Measurements from ENCODE around the gene BCAS3. TPM values are rescaled to one million over a fixed set of nuclear protein-coding genes. Genes with fewer than 3 reads are reported as not detected.
"Not testable (repeated sequence)": the region's sequence is repeated elsewhere in the genome, so short reads cannot be mapped to it uniquely, and the experiment has no call there.

The BCAS3 gene
- total RNA-seq, 1 experiment from 2014 or later = 14.4 TPM

DNA sequence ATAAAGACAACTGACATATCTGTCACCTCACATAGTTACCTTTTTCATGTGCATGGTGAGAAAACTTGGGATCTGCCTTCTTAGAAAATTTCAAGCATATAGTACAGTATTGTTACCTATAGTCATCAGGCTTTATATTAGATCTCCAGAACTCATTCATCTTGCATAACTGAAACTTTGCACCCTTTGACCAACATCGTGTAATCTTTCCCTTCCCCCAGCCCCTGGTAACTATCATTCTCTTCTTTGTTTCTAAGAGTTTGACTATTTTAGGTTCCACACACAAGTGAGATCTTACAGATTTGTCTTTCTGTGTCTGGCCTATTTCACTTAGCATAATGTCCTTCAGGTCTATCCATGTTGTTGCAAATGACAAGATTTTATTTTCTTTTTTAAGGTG is 751.6 kb downstream of the BCAS3 start:
- BruUV-seq (replicated peaks) = no TSS peak
- H3K4me1 ChIP-seq (ENCODE audit: insufficient read depth, low read length, poor library complexity, severe bottlenecking) = no peaks in the 10 kb centered on the region
- H3K27ac ChIP-seq (ENCODE audit: low read depth, low read length, poor library complexity, severe bottlenecking) = no peak overlapping the region
- intact Hi-C loops (cut with micrococcal nuclease; ENCODE audit: unreplicated experiment) = no loop called here
- no peak overlapping the region for H3K4me3 ChIP-seq (ENCODE audit: low read depth, low read length, poor library complexity, severe bottlenecking)
- H3K36me3 ChIP-seq (ENCODE audit: insufficient read depth, low read length, poor library complexity, severe bottlenecking) = no peaks in the 10 kb centered on the region
- TF ChIP-seq EZH2 (IDR thresholded peaks at IDR 0.05; ENCODE audit: borderline replicate concordance, low read depth, low read length, poor library complexity, severe bottlenecking) = no peak
- TF ChIP-seq, protein P1, sequence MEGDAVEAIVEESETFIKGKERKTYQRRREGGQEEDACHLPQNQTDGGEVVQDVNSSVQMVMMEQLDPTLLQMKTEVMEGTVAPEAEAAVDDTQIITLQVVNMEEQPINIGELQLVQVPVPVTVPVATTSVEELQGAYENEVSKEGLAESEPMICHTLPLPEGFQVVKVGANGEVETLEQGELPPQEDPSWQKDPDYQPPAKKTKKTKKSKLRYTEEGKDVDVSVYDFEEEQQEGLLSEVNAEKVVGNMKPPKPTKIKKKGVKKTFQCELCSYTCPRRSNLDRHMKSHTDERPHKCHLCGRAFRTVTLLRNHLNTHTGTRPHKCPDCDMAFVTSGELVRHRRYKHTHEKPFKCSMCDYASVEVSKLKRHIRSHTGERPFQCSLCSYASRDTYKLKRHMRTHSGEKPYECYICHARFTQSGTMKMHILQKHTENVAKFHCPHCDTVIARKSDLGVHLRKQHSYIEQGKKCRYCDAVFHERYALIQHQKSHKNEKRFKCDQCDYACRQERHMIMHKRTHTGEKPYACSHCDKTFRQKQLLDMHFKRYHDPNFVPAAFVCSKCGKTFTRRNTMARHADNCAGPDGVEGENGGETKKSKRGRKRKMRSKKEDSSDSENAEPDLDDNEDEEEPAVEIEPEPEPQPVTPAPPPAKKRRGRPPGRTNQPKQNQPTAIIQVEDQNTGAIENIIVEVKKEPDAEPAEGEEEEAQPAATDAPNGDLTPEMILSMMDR (conservative IDR thresholded peaks at IDR 0.05; ENCODE audit: low read depth, low read length) = no peak
- no peaks in the 10 kb centered on the region for H3K9me3 ChIP-seq (ENCODE audit: low read depth, low read length, poor library complexity, severe bottlenecking)
- DNase-seq (ENCODE audit: low spot score) = no peak
- POLR2A ChIA-PET (ENCODE audit: low non-redundant PET) = no interaction called here
- no peaks in the 10 kb centered on the region for H3K27me3 ChIP-seq (replicated peaks; ENCODE audit: insufficient read depth, low read depth, low read length, poor library complexity)
- CTCF ChIA-PET = no interaction called here

DNA sequence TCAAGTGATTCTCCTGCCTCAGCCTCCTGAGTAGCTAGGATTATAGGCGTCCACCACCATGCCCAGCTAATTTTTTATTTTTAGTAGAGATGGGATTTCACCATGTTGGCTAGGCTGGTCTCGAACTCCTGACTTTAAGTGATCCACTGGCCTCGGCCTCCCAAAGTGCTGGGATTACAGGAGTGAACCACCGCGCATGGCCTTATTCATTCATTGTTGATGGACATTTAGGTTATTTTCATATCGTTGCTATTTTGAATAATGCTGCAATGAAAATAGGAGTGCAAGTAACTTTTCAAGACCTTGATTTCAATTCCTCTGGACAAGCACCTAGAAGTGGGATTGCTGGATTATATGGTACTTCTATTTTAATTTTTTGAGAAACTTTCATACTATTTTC is 752.2 kb downstream of the BCAS3 start:
- H3K9me3 ChIP-seq (ENCODE audit: low read depth, low read length, poor library complexity, severe bottlenecking); H3K36me3 ChIP-seq (ENCODE audit: insufficient read depth, low read length, poor library complexity, severe bottlenecking); BruUV-seq (replicated peaks); H3K27ac ChIP-seq (ENCODE audit: low read depth, low read length, poor library complexity, severe bottlenecking); CTCF ChIA-PET; DNase-seq (ENCODE audit: low spot score); H3K4me1 ChIP-seq (ENCODE audit: insufficient read depth, low read length, poor library complexity, severe bottlenecking); H3K27me3 ChIP-seq (replicated peaks; ENCODE audit: insufficient read depth, low read depth, low read length, poor library complexity); POLR2A ChIA-PET (ENCODE audit: low non-redundant PET); intact Hi-C loops (cut with micrococcal nuclease; ENCODE audit: unreplicated experiment); H3K4me3 ChIP-seq (ENCODE audit: low read depth, low read length, poor library complexity, severe bottlenecking): not testable (repeated sequence)

DNA sequence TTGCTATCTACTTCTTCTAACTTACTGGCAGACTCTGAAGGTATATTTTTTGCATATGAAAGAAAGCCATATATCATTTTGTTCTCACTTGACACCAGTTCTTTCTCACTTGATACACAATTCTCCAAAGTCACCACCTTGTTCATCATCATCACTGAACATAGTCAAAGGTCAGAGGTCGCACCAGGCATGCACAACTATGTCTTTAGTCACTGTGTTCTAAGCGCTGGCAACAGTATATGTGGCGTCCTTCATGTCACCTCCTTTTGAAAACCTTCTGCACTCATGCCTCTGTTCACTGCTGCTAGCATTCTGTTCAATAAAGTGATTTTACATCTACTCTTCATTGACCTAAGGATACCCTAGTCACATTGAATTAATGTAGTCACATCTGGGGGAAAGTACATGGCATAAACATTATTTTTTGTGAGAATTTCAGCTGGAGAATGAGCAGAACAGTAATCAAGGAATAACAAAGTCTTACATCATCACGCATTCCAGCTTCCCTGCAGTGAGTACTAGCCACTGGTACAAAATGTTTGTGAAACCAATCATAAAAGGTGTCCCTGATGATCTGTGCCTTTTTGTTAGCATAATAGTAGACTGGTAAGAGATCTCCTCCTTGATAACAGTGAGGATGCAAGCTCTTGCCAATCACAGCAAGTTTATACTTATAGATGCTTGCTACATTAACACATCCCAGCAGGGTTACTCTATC is 754.1 kb downstream of the BCAS3 start:
- no peak for DNase-seq (ENCODE audit: low spot score)
- no peaks in the 10 kb centered on the region for H3K27me3 ChIP-seq (replicated peaks; ENCODE audit: insufficient read depth, low read depth, low read length, poor library complexity)
- intact Hi-C loops (cut with micrococcal nuclease; ENCODE audit: unreplicated experiment) = no loop called here
- ChIA-PET POLR2A (ENCODE audit: low non-redundant PET) (no interaction called here), CTCF (interaction anchor here (0.7 kb wide), 1 partner anchor 118 kb away, joined by 6 read pairs; no protein-coding TSS in a partner anchor)
- BruUV-seq (replicated peaks) = no TSS peak
- H3K4me3 ChIP-seq (ENCODE audit: low read depth, low read length, poor library complexity, severe bottlenecking) = no peak overlapping the region
- H3K27ac ChIP-seq (ENCODE audit: low read depth, low read length, poor library complexity, severe bottlenecking) = no peak overlapping the region
- H3K36me3 ChIP-seq (ENCODE audit: insufficient read depth, low read length, poor library complexity, severe bottlenecking) = no peaks in the 10 kb centered on the region
- no peaks in the 10 kb centered on the region for H3K4me1 ChIP-seq (ENCODE audit: insufficient read depth, low read length, poor library complexity, severe bottlenecking)
- TF ChIP-seq, protein P1 (conservative IDR thresholded peaks at IDR 0.05; ENCODE audit: low read depth, low read length) = no peak
- no peak for TF ChIP-seq EZH2 (IDR thresholded peaks at IDR 0.05; ENCODE audit: borderline replicate concordance, low read depth, low read length, poor library complexity, severe bottlenecking)
- H3K9me3 ChIP-seq (ENCODE audit: low read depth, low read length, poor library complexity, severe bottlenecking) = peaks cover 4% of the 10 kb centered on the region

DNA sequence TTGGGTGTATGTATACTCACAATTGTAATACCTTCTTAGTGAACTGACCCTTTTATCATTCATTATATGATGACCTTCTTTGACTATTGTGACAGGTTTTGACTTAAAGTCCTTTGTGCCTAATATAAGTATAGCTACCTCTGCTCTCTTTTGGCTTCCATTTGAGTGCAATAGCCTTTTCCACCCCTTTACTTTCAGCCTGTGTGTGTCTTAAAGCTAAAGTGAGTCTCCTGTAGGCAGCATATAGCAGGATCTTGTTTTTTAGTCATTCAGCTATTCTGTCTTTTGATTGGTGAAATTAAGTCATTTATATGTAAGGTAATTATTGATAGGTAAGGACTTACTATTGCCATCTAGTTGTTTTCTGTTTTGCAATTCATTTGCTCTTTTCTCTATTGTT is 758.6 kb downstream of the BCAS3 start:
- intact Hi-C loops (cut with micrococcal nuclease; ENCODE audit: unreplicated experiment) = no loop called here

More for the DNA sequence above, 758.6 kb downstream of the BCAS3 start:
- no TSS peak for BruUV-seq (replicated peaks)
- DNase-seq (ENCODE audit: low spot score) = no peak
- Histone ChIP-seq H3K27ac (ENCODE audit: low read depth, low read length, poor library complexity, severe bottlenecking) (no peak overlapping the region), H3K9me3 (ENCODE audit: low read depth, low read length, poor library complexity, severe bottlenecking) (peaks cover 7% of the 10 kb centered on the region), H3K4me3 (ENCODE audit: low read depth, low read length, poor library complexity, severe bottlenecking) (no peak overlapping the region), H3K4me1 (ENCODE audit: insufficient read depth, low read length, poor library complexity, severe bottlenecking) (no peaks in the 10 kb centered on the region), H3K27me3 (replicated peaks; ENCODE audit: insufficient read depth, low read depth, low read length, poor library complexity) (no peaks in the 10 kb centered on the region), H3K36me3 (ENCODE audit: insufficient read depth, low read length, poor library complexity, severe bottlenecking) (no peaks in the 10 kb centered on the region)
- TF ChIP-seq EZH2 (IDR thresholded peaks at IDR 0.05; ENCODE audit: borderline replicate concordance, low read depth, low read length, poor library complexity, severe bottlenecking) = no peak
- TF ChIP-seq, protein P1 (conservative IDR thresholded peaks at IDR 0.05; ENCODE audit: low read depth, low read length) = no peak
- ChIA-PET CTCF (no interaction called here), POLR2A (ENCODE audit: low non-redundant PET) (no interaction called here)

Data from A673 (cell line).